Left colon (tissue), 2 donors: Measurements from ENCODE around the gene LSM7. TPM values are rescaled to one million over a fixed set of nuclear protein-coding genes. Genes with fewer than 3 reads are reported as not detected.
"Not testable (repeated sequence)": the region's sequence is repeated elsewhere in the genome, so short reads cannot be mapped to it uniquely, and the experiment has no call there.

Experiments used
- ATAC-seq: fragments of 200-7000 bp; cut with Tn5 transposase; one replicate; pipeline ENCODE4 v1.9.1; 2020; ENCODE audit warnings: mild to moderate bottlenecking, moderate library complexity
- DNase-seq, 2 donors: peaks; one replicate each; pipeline ENCODE4 v3.0.0-alpha.2; 2020
- intact Hi-C, 2 donors: fragments of 100-400 bp; cut with DNase I in 1 of 2; cut with micrococcal nuclease in 1 of 2; formaldehyde crosslinking; loops; one replicate each; pipeline versions ENCODE4 v1.11.2 to v1.14.0; 2022; cut with DNase I, micrococcal nuclease
- total RNA-seq, 2 donors: library from RNA; stranded (reverse); fragmentation: NEBNext Ultra II Directional; extraction: Animal tissue kit (Norgen Biotek cat#: 25700); gene quantifications; one replicate each; pipeline ENCODE4 v1.2.1, GENCODE V29; 2021
- donor health status: DM: no; HTN: no; CAD: no.
- donor health status: DM: yes; HTN: yes; CAD: no.

LSM7 gene
- total RNA-seq, 2 donors from 2014 or later = 67.1 to 101 TPM

DNA sequence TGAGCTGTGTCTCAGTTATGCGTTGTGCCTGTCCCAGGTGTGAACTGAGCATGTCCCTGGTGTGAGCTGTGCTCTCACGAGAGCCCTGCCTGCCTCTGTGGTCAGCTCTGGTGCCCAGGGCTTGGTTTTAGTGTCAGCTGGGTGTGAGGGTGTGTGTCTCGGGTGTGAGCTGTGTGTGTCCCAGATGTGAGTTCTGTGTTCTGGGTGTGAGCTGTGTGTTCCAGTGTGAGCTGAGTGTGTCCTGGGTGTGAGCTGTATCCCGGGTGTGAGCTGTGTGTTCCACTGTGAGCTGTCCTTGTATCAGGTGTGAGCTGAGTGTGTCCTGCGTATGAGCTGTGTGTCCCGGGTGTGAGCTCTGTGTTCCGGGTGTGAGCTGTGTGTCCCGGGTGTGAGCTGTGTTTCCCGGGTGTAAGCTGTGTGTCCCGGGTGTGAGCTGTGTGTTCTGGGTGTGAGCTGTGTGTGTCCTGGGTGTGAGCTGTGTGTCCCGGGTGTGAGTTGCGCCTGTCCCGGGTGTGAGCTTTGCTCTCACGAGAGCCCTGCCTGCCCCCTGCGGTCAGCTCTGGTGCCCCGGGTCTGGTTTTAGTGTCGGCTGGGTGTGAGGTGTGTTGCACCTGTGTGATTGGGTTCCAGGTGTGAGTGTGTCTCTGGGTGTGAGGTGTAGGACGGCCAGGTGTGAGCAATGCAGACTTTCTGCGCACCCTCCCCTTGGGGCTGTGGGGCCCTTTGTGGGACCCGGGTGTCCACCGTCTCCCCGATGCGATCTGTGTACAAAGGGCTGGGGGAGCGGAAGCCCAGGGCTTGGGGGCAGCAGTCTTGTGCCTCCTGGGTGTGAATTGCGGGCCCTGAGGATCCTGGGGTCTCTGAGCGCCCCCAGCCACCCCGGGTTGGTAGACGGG, 39.3 kb downstream of the LSM7 start:
- intact Hi-C loops = no loop called here

DNA sequence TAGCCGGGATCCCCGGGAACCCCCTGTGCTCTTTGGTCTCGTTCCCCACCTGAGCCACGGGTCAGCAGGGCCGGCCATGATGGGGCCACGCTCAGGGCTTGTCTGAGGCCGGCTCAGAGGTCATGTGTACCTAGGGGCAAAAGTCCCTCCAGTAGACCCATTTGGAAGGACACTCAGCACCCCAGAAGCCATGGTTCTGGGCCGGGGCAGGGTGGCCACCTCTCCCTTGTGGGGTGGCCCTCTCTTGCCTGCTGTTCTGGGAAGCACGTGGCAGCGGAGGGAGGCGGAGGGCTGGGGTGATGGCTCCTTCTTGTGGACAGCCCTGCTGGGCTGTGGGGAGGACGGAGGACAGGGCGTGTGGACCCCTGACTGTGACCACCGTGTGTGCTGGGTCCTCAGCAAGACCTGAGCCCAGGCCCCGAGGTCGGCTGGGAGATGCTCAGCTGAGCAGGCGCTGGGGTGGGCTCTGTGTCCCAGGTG, 40.0 kb downstream of the LSM7 start:
- DNase-seq = no peak
- intact Hi-C loops = no loop called here
- ATAC-seq = no peak

More for the DNA sequence above, 39.3 kb downstream of the LSM7 start:
- no peak for DNase-seq
- ATAC-seq = no peak

GRCh38 chr19:2287585-2288337, 40.6 kb downstream of the LSM7 start:
- intact Hi-C loops = no loop called here
- no peak for DNase-seq
- no peak for ATAC-seq

- ATAC-seq (no peak), DNase-seq (peak in 1 of 2 donors; percentile 1)
- intact Hi-C loops = no loop called here
These were observed 41.8 kb downstream of the LSM7 start for GRCh38 chr19:2286402-2287140.

DNA sequence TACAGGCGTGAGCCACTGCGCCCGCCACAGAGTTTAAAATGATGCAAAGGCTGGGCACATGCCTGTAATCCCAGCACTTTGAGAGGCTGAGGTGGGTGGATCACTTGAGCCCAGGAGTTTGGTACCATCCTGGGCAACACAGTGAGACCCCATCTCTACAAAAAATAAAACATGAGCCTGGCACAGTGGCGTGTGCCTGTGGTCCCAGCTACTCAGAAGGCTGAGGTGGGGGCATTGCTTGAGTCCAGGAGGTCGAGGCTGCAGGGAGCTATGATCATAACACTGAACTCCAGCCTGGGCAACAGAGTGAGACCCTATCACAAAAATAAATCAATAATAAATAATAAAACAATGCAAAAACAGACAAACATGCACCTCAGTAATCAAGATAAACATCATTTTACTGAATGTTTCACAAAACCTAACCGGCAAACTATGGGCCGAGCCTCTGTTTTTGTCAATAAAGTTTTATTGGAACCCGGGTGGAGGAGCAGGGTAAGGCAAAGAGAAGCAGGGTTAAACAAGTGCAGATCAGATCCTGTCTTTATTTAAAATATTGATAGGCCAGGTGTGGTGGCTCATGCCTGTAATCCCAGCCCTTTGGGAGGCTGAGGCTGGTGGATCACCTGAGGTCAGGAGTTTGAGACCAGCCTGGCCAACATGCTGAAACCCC, 44.4 kb downstream of the LSM7 start:
- intact Hi-C loops = loop anchor here in 1 of 2 donors (5.0 kb wide), 1 partner anchor 33 kb away; no protein-coding TSS in a partner anchor
- DNase-seq (no peak), ATAC-seq (no peak)

DNA sequence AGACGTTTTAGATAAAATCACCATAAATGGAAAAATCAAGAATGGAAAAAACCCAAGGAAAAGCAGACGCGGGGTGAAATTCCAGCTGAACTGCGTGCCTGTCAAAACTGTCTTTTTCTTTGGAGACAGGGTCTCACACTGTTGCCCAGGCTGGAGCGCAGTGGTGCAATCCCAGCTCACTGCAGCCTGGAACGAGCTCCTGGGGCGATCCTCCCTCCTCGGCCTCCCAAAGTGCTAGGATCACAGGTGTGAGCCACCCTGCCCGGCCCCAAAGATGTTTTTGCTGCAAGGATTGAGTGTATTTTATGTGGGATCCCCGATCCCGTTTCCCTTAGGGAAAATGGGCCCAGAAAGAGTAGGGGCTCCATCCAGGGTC, 45.5 kb downstream of the LSM7 start:
- no peak for ATAC-seq
- intact Hi-C loops = loop anchor here in 1 of 2 donors (5.0 kb wide), 1 partner anchor 34 kb away; no protein-coding TSS in a partner anchor
- no peak for DNase-seq

- intact Hi-C loops = loop anchor here in 1 of 2 donors (5.0 kb wide), 1 partner anchor 35 kb away; no protein-coding TSS in a partner anchor
- ATAC-seq (no peak), DNase-seq (peak; percentile 72 to 75)
These were observed 46.1 kb downstream of the LSM7 start, which contains the start of gene PEAK3 for GRCh38 chr19:2282062-2282861. Gene PEAK3, minus strand, starts transcription at chr19:2282175. Its CDS starts 1,244 bp downstream, at chr19:2280931.

- ATAC-seq, DNase-seq: not testable (repeated sequence)
- intact Hi-C loops = loop anchor here in 1 of 2 donors (5.0 kb wide), 1 partner anchor 36 kb away; no protein-coding TSS in a partner anchor
These were observed 46.9 kb downstream of the LSM7 start for GRCh38 chr19:2281265-2282061.

GRCh38 chr19:2280633-2281264, 47.6 kb downstream of the LSM7 start:
- intact Hi-C loops = loop anchor here in 1 of 2 donors (5.0 kb wide), 1 partner anchor 37 kb away; no protein-coding TSS in a partner anchor
- no peak for DNase-seq
- ATAC-seq = no peak

DNA sequence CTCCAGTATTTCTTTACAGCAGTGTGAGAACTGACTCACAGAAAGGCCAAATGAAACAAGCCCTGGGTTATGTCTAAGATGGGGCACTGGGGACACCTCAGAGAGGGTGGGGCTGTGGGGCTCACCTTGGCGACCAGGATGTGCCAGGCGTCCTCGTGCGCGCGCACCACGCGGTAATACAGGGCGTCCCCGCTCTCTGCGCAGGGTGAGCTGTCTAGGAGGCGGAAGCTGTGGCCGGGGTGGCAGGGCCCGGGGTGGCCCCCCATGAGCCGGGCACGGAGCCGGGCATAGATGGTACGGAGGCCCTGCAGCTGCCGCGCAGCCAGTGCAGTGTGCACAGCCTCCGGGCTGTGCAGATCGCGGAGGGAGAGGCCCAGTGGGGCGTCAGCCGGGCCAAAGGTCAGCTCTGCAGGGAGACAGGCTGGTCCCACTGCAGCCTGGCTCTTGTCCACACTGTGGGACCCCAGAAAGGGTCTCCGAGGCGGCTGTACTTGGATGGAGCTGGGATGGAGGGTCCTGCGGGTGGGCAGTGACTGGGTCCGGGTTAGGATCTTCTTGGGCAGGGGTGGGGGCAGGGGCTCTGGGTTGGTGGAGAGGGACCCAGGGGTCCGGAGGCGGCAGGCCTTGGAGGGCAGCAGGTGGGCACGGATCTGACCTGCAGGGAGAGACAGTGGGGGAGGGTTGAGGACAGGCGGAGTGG, 49.8 kb downstream of the LSM7 start:
- intact Hi-C loops = loop anchor here in 1 of 2 donors (10.0 kb wide), 1 partner anchor 116 kb away; no protein-coding TSS in a partner anchor
- peak; percentile 69 to 73 for DNase-seq
- ATAC-seq = peak; percentile 60

DNA sequence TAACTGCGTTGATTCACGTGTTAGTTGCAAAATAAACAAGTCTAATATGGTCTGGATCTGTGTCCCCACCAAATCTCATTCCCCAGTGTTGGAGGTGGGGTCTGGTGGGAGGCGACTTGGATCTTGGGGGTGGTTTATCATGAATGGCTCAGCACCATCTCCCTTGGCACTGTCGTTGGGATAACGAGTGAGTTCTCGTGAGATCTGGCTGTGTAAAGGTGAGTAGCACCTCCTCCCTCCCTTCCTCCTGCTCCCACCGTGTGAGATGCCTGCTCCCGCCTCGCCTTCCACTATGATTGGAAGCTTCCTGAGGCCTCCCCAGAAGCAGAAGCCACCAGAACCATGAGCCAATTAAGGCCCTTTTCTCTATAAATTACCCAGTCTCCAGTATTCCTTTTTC, 51.2 kb downstream of the LSM7 start:
- intact Hi-C loops = loop anchor here in 1 of 2 donors (10.0 kb wide), 1 partner anchor 118 kb away; no protein-coding TSS in a partner anchor
- DNase-seq (no peak), ATAC-seq (no peak)

GRCh38 chr19:2276429-2276986, 51.9 kb downstream of the LSM7 start:
- intact Hi-C loops = loop anchor here in 1 of 2 donors (10.0 kb wide), 1 partner anchor 118 kb away; no protein-coding TSS in a partner anchor

DNA sequence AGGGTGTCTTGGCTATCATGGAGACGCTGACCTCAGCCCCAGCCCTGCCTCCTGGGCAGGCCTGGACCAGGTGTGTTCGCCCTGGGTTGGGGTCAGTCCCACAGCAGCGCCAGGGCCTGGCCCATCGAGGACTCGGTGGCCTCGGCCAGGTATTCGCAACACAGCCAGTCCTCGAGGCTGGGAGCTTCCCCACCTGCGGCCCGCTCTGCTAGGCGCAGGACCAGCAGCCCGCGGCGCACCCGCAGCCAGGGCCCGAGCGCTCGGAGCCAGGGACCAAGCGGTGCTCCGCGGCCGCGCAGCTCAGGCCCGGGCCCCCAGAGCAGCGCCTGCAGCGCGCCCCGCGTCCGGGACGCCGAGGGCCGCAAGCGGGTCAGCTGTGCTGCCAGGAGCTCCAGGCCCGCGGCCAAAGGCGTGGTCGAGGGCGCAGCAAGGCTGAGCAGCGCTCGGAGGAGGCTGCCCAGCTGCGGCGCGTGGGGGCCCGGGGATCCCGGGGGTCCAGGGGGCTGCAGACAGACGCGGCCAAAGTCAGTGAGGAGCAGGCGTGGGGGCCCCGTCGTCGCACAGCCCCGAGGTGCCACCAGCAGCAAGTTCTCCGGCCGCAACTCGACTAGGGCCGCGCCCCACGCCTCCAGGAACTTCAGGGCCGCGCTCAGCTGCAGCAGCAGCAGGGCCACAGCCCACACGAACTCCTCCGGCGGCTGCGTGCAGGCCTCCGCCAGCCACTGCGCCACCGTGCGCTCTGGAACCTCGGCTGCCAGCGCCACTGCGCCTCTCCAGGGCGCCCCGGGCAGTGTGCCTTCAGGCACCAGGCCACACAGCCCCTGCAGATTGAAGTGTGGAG, 52.6 kb downstream of the LSM7 start:
- DNase-seq (peak in 1 of 2 donors; percentile 73), ATAC-seq (peak; percentile 62)
- intact Hi-C loops = loop anchor here in 1 of 2 donors (10.0 kb wide), 1 partner anchor 119 kb away; no protein-coding TSS in a partner anchor

More at GRCh38 chr19:2276429-2276986, 51.9 kb downstream of the LSM7 start:
- ATAC-seq (no peak), DNase-seq (no peak)
